Transverse colon (tissue), 3 donors: ENCODE measurements around the gene FRRS1.

Source experiments
- EP300 ChIP-seq: sonication (generic); formaldehyde crosslinking; IDR thresholded peaks from one replicate; pipeline ENCODE4 v1.6.1; 2017; ENCODE audit warnings: antibody characterized with exemption, low read depth
- POLR2A ChIP-seq: fragments of 450-650 bp; IDR thresholded peaks from one replicate; pipeline ENCODE4 v1.6.1; 2016; ENCODE audit warnings: antibody characterized with exemption, mild to moderate bottlenecking, moderate library complexity
- TF ChIP-seq, protein P1 (sequence below), 5 experiments: fragments of 200-600 bp in 3 of 5; fragments of 450-650 bp in 2 of 5; sonication (generic) in 3 of 5; IDR thresholded peaks; 1 replicate in 2 of 5; 2 replicates in 3 of 5; pipeline ENCODE4 v1.5.1; 2016 to 2017; ENCODE audit warnings: antibody characterized with exemption in 5 of 5, inconsistent platforms in 3 of 5, mild to moderate bottlenecking in 2 of 5, moderate library complexity in 1 of 5

DNA sequence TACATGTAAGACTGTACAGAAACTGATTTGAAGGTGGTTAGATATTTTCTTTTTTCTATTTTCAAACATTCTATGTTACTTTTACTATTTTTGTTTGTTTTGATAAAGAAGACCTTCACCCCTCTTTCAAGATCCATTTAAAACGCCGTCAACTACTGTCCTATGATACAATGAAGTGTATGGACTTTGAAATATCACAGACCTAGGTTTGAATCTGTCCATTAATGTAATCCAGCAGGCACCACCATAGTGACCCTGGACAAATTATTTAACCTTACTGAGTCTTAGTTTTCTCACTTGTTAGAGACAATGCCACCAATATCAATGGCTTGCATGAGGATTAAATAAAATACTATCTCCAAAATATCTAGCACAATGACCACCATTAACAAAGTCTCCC is 2.0 kb downstream of the FRRS1 start:
- TF ChIP-seq POLR2A (no peak), EP300 (no peak)
- TF ChIP-seq, protein P1, sequence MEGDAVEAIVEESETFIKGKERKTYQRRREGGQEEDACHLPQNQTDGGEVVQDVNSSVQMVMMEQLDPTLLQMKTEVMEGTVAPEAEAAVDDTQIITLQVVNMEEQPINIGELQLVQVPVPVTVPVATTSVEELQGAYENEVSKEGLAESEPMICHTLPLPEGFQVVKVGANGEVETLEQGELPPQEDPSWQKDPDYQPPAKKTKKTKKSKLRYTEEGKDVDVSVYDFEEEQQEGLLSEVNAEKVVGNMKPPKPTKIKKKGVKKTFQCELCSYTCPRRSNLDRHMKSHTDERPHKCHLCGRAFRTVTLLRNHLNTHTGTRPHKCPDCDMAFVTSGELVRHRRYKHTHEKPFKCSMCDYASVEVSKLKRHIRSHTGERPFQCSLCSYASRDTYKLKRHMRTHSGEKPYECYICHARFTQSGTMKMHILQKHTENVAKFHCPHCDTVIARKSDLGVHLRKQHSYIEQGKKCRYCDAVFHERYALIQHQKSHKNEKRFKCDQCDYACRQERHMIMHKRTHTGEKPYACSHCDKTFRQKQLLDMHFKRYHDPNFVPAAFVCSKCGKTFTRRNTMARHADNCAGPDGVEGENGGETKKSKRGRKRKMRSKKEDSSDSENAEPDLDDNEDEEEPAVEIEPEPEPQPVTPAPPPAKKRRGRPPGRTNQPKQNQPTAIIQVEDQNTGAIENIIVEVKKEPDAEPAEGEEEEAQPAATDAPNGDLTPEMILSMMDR (IDR thresholded peaks at IDR 0.05): no peak
